Breast epithelium (tissue), 4 donors: Measurements from ENCODE around the gene FNDC3B. TPM values are rescaled to one million over a fixed set of nuclear protein-coding genes. Genes with fewer than 3 reads are reported as not detected.

Source experiments
- DNase-seq, 2 donors: peaks; one replicate each; pipeline ENCODE4 v3.0.0-alpha.2; 2019; ENCODE audit warnings: low spot score in 2 of 2
- H3K27ac ChIP-seq, 2 donors: fragments of 200-600 bp; sonication (generic) in 1 of 2; one replicate each; pipeline ENCODE4 v1.5.1; 2016 to 2019; ENCODE audit warnings: mild to moderate bottlenecking in 1 of 2
- H3K27me3 ChIP-seq, 2 donors: fragments of 200-600 bp; sonication (generic) in 1 of 2; one replicate each; pipeline versions ENCODE4 v1.5.1 to v1.6.0; 2017 to 2019; ENCODE audit warnings: control low read depth in 1 of 2, mild to moderate bottlenecking in 1 of 2
- H3K36me3 ChIP-seq: fragments of 200-600 bp; one replicate; pipeline ENCODE4 v1.5.1; 2019
- H3K4me1 ChIP-seq, 2 donors: fragments of 200-600 bp; sonication (generic); one replicate each; pipeline ENCODE4 v1.5.1; 2016 to 2019; ENCODE audit warnings: control low read depth in 1 of 2
- H3K4me3 ChIP-seq, 3 donors: fragments of 200-600 bp; sonication (generic); 1 replicate in 2 of 3; 2 replicates in 1 of 3; pipeline ENCODE4 v1.5.1; 2016 to 2019; ENCODE audit warnings: mild to moderate bottlenecking in 3 of 3, moderate library complexity in 2 of 3
- H3K9me3 ChIP-seq, 2 donors: fragments of 200-600 bp; sonication (generic) in 1 of 2; one replicate each; pipeline ENCODE4 v1.5.1; 2016 to 2019; ENCODE audit warnings: control low read depth in 1 of 2
- CTCF ChIP-seq, 3 donors: fragments of 450-650 bp; IDR thresholded peaks; one replicate each; pipeline ENCODE4 v1.5.1; 2016 to 2017; ENCODE audit warnings: antibody characterized with exemption in 3 of 3, mild to moderate bottlenecking in 3 of 3, moderate library complexity in 3 of 3
- POLR2A ChIP-seq: fragments of 450-650 bp; IDR thresholded peaks from one replicate; pipeline ENCODE4 v1.6.1; 2016; ENCODE audit warnings: antibody characterized with exemption, mild to moderate bottlenecking, moderate library complexity
- POLR2AphosphoS5 ChIP-seq, 3 donors: sonication (generic); formaldehyde crosslinking; IDR thresholded peaks; one replicate each; pipeline ENCODE4 v1.6.1; 2017; ENCODE audit warnings: antibody characterized with exemption in 3 of 3
- intact Hi-C: fragments of 100-400 bp; cut with DNase I; formaldehyde crosslinking; loops from one replicate; pipeline ENCODE4 v1.15.1; 2023; ENCODE audit warnings: low total_unique reads
- total RNA-seq, 3 donors: library from RNA; depleted of rRNA; stranded (reverse); fragments of >200 nt; gene quantifications; one replicate each; pipeline ENCODE4 v1.1.0, GENCODE V29; 2016

FNDC3B gene
- total RNA-seq, 3 donors from 2014 or later: 131 to 172 (median 149) TPM

DNA sequence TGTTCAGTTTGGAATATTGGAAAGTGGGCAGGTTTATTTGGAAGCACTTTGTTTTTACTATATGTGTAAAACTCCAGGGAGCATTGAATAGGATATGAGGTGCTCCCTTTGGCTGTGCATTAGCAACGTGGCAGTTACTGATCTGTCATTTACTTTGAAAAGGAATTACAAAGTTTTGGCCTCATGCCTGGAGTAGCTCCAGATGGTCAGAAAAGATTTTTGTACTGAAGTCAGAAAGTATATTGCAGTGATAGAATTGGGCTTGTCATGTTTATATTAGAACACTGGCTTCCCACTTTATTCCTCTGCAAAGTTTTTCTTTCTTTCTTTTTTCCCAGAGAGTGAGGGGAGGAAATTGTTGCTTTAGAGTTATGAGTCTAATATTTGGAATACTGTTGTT, 26.1 kb downstream of the FNDC3B start:
- H3K27me3 ChIP-seq: no peaks in the 10 kb centered on the region
- DNase-seq: no peak
- no peaks in the 10 kb centered on the region for H3K4me1 ChIP-seq
- no peaks in the 10 kb centered on the region for H3K36me3 ChIP-seq
- H3K9me3 ChIP-seq: no peaks in the 10 kb centered on the region
- no peak overlapping the region for H3K27ac ChIP-seq
- TF ChIP-seq POLR2AphosphoS5 (IDR thresholded peaks at IDR 0.05) (no peak), CTCF (IDR thresholded peaks at IDR 0.05) (no peak), POLR2A (no peak)
- H3K4me3 ChIP-seq: no peak overlapping the region
- intact Hi-C loops: no loop called here

DNA sequence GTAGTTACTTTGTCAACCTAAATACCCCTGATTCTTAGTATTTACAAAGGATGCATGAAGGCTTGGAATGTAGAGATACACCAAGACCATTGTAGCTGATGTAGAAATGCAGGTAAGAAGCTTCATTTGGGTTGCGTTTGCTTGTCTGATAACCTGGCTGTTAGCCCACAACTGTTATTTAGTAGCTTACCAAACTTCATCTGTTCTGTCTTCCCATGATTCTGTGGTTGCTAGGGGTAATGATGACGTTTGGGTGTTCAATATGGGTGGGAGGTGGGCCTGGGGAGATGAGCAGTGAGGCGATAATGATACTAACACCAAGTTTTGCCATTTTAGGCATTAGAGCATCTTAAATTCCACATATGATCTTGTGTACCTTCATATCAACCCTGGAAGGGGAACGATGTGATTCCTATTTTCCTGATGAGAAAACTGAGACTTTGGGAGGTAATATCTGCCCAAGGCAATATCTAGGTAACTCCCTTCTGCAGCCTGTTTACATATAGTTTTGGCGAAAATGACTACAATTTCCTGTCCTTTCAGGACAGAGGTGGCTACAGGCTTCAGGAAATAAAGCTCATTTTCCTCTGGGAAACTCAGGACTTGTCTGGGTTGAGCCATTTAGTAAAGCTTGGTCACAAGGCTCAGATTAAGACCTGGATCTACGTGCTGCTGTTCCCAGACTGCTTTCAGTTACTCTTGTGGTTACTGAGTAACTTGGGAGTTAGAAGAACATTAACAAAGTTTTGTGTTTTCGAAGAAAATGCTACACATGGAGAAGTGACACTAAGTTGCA, 26.8 kb downstream of the FNDC3B start:
- Histone ChIP-seq H3K36me3 (no peaks in the 10 kb centered on the region), H3K27ac (peak overlapping the region; percentile 23 to 57), H3K27me3 (no peaks in the 10 kb centered on the region), H3K9me3 (no peaks in the 10 kb centered on the region), H3K4me1 (no peaks in the 10 kb centered on the region), H3K4me3 (no peak overlapping the region)
- DNase-seq: no peak
- TF ChIP-seq POLR2A (no peak), CTCF (IDR thresholded peaks at IDR 0.05) (no peak), POLR2AphosphoS5 (IDR thresholded peaks at IDR 0.05) (no peak)
- intact Hi-C loops: no loop called here

- TF ChIP-seq CTCF (IDR thresholded peaks at IDR 0.05) (no peak), POLR2A (no peak), POLR2AphosphoS5 (IDR thresholded peaks at IDR 0.05) (no peak)
- Histone ChIP-seq H3K27me3 (no peaks in the 10 kb centered on the region), H3K4me1 (no peaks in the 10 kb centered on the region), H3K27ac (peak overlapping the region in 1 of 2 donors; percentile 57), H3K4me3 (no peak overlapping the region), H3K36me3 (no peaks in the 10 kb centered on the region), H3K9me3 (no peaks in the 10 kb centered on the region)
- intact Hi-C loops: no loop called here
- DNase-seq: no peak
These were observed 27.8 kb downstream of the FNDC3B start for GRCh38 chr3:172066880-172067796.

GRCh38 chr3:172067837-172068440, 28.6 kb downstream of the FNDC3B start:
- Histone ChIP-seq H3K4me1 (no peaks in the 10 kb centered on the region), H3K9me3 (no peaks in the 10 kb centered on the region)
- intact Hi-C loops: no loop called here

More at GRCh38 chr3:172067837-172068440, 28.6 kb downstream of the FNDC3B start:
- no peaks in the 10 kb centered on the region for H3K27me3 ChIP-seq
- DNase-seq: no peak
- H3K4me3 ChIP-seq: no peak overlapping the region
- no peaks in the 10 kb centered on the region for H3K36me3 ChIP-seq
- H3K27ac ChIP-seq: peak overlapping the region in 1 of 2 donors; percentile 5
- TF ChIP-seq POLR2A: no peak
- TF ChIP-seq CTCF (IDR thresholded peaks at IDR 0.05): no peak
- no peak for TF ChIP-seq POLR2AphosphoS5 (IDR thresholded peaks at IDR 0.05)
